Body of pancreas (tissue), 4 donors: ENCODE measurements around the gene PHACTR3.

Experiments used
- POLR2A ChIP-seq, 3 donors: fragments of 450-650 bp; IDR thresholded peaks; one replicate each; pipeline ENCODE4 v1.6.1; 2016; ENCODE audit warnings: antibody characterized with exemption in 3 of 3, mild to moderate bottlenecking in 2 of 3
- TF ChIP-seq, protein P1 (sequence below), 7 experiments: fragments of 450-650 bp in 4 of 7; fragments of 200-600 bp in 3 of 7; sonication (generic) in 3 of 7; IDR thresholded peaks; one replicate each; pipeline ENCODE4 v1.5.1; 2016 to 2019; ENCODE audit warnings: antibody characterized with exemption in 7 of 7

DNA sequence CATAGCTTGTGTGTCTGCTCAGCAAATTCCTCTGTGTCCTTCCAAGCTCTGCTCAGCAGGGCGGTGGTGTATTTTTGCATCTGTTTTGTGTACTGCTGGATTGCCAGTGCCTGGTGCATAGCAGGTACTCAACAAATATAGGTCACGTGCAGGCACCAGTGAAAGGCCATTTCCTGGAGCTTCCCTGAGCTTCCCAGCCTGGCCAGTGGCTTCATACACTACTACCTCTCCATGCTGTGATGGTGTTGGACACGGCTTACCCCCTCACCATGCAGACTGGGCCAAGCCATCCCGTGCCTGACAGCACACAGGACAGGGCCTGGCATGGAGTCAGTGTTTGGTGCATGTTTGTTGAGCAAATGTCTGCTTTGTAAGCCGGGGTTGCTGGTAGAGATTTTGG is 7.7 kb upstream of the PHACTR3 start:
- TF ChIP-seq, protein P1, sequence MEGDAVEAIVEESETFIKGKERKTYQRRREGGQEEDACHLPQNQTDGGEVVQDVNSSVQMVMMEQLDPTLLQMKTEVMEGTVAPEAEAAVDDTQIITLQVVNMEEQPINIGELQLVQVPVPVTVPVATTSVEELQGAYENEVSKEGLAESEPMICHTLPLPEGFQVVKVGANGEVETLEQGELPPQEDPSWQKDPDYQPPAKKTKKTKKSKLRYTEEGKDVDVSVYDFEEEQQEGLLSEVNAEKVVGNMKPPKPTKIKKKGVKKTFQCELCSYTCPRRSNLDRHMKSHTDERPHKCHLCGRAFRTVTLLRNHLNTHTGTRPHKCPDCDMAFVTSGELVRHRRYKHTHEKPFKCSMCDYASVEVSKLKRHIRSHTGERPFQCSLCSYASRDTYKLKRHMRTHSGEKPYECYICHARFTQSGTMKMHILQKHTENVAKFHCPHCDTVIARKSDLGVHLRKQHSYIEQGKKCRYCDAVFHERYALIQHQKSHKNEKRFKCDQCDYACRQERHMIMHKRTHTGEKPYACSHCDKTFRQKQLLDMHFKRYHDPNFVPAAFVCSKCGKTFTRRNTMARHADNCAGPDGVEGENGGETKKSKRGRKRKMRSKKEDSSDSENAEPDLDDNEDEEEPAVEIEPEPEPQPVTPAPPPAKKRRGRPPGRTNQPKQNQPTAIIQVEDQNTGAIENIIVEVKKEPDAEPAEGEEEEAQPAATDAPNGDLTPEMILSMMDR (IDR thresholded peaks at IDR 0.05) = no peak
- TF ChIP-seq POLR2A (IDR thresholded peaks at IDR 0.05) = no peak
